H9 (cell line): ENCODE data around the gene PRX. TPM values are rescaled to one million over a fixed set of nuclear protein-coding genes. Genes with fewer than 3 reads are reported as not detected.

Experiments used
- DNase-seq: peaks from one replicate; pipeline ENCODE4 v3.0.0-alpha.2; 2017
- H2AFZ ChIP-seq: one replicate; pipeline ENCODE4 v1.6.1; 2013; ENCODE audit warnings: mild to moderate bottlenecking, low read length, control low read depth, moderate library complexity
- H2AK5ac ChIP-seq: 2 replicates; pipeline ENCODE4 v1.6.1; 2013; ENCODE audit warnings: low read length, control low read depth, mixed read lengths; ENCODE audit not compliant: insufficient read length
- H2BK120ac ChIP-seq: one replicate; pipeline ENCODE4 v1.6.1; 2013; ENCODE audit warnings: low read depth, mild to moderate bottlenecking, low read length, control low read depth, inconsistent platforms; ENCODE audit not compliant: poor library complexity, severe bottlenecking
- H2BK12ac ChIP-seq: 2 replicates; pipeline ENCODE4 v1.6.1; 2013; ENCODE audit warnings: low read length, control low read depth, mixed read lengths, low read depth; ENCODE audit not compliant: insufficient read length
- H2BK15ac ChIP-seq: 2 replicates; pipeline ENCODE4 v1.6.1; 2013; ENCODE audit warnings: low read depth, low read length, control low read depth
- H2BK20ac ChIP-seq: one replicate; pipeline ENCODE4 v1.6.1; 2013; ENCODE audit warnings: low read depth, mild to moderate bottlenecking, low read length, control low read depth, inconsistent platforms; ENCODE audit not compliant: poor library complexity, severe bottlenecking
- H2BK5ac ChIP-seq: 2 replicates; pipeline ENCODE4 v1.6.1; 2013; ENCODE audit warnings: low read length, control low read depth, mixed read lengths; ENCODE audit not compliant: insufficient read length
- H3K14ac ChIP-seq: 2 replicates; pipeline ENCODE4 v1.6.1; 2013; ENCODE audit warnings: low read length, control low read depth; ENCODE audit not compliant: insufficient read depth
- H3K18ac ChIP-seq: 2 replicates; pipeline ENCODE4 v1.6.1; 2013; ENCODE audit warnings: low read depth, mild to moderate bottlenecking, mixed read lengths, low read length, control low read depth; ENCODE audit not compliant: insufficient read length
- H3K23ac ChIP-seq: 2 replicates; pipeline ENCODE4 v1.6.1; 2013; ENCODE audit warnings: low read length, control low read depth, mixed read lengths, low read depth; ENCODE audit not compliant: insufficient read length
- H3K23me2 ChIP-seq: 2 replicates; pipeline ENCODE4 v1.6.1; 2013; ENCODE audit warnings: low read depth, mild to moderate bottlenecking, mixed read lengths, low read length, control low read depth; ENCODE audit not compliant: insufficient read length, poor library complexity, severe bottlenecking
- H3K27ac ChIP-seq: 2 replicates; pipeline ENCODE4 v1.5.1; 2013; ENCODE audit warnings: low read length, control low read depth, mixed read lengths, low read depth; ENCODE audit not compliant: insufficient read length
- H3K27me3 ChIP-seq: 2 replicates; pipeline ENCODE4 v1.6.1; 2013; ENCODE audit warnings: low read length, control low read depth, inconsistent platforms; ENCODE audit not compliant: insufficient read depth
- H3K4ac ChIP-seq: 2 replicates; pipeline ENCODE4 v1.6.1; 2013; ENCODE audit warnings: low read depth, mild to moderate bottlenecking, control low read depth, inconsistent platforms, low read length, moderate library complexity
- H3K4me1 ChIP-seq: 2 replicates; pipeline ENCODE4 v1.6.1; 2013; ENCODE audit warnings: low read length, control low read depth, inconsistent platforms; ENCODE audit not compliant: insufficient read depth
- H3K4me2 ChIP-seq: 2 replicates; pipeline ENCODE4 v1.6.1; 2013; ENCODE audit warnings: low read length, control low read depth, mixed read lengths; ENCODE audit not compliant: insufficient read length, insufficient read depth
- H3K56ac ChIP-seq: 2 replicates; pipeline ENCODE4 v1.6.1; 2013; ENCODE audit warnings: low read depth, mild to moderate bottlenecking, mixed read lengths, low read length, control low read depth; ENCODE audit not compliant: insufficient read length
- H3K79me1 ChIP-seq: 2 replicates; pipeline ENCODE4 v1.6.1; 2013; ENCODE audit warnings: low read depth, mild to moderate bottlenecking, moderate library complexity, low read length, control low read depth, inconsistent platforms; ENCODE audit not compliant: insufficient read depth, poor library complexity, severe bottlenecking
- H3K79me2 ChIP-seq: 2 replicates; pipeline ENCODE4 v1.6.1; 2013; ENCODE audit warnings: low read length, control low read depth, inconsistent platforms; ENCODE audit not compliant: insufficient read depth
- H3K9ac ChIP-seq: 2 replicates; pipeline ENCODE4 v1.6.1; 2013; ENCODE audit warnings: low read length, control low read depth, mixed read lengths; ENCODE audit not compliant: insufficient read length; ENCODE audit errors: extremely low read depth
- H3K9me3 ChIP-seq: one replicate; pipeline ENCODE4 v1.6.1; 2013; ENCODE audit warnings: low read depth, low read length, inconsistent platforms; ENCODE audit not compliant: control insufficient read depth
- H3T11ph ChIP-seq: one replicate; pipeline ENCODE4 v1.6.1; 2013; ENCODE audit warnings: mild to moderate bottlenecking, low read length, control low read depth, inconsistent platforms
- H4K20me1 ChIP-seq: one replicate; pipeline ENCODE4 v1.6.1; 2013; ENCODE audit not compliant: control insufficient read depth, insufficient read length, insufficient read depth
- H4K5ac ChIP-seq: 2 replicates; pipeline ENCODE4 v1.6.1; 2013; ENCODE audit warnings: low read depth, mild to moderate bottlenecking, mixed read lengths, low read length, control low read depth; ENCODE audit not compliant: insufficient read length
- H4K8ac ChIP-seq: replicated peaks from 2 replicates; pipeline ENCODE4 v1.6.1; 2013; ENCODE audit warnings: low read length, control low read depth, mixed read lengths, low read depth; ENCODE audit not compliant: insufficient read length
- H4K91ac ChIP-seq: 2 replicates; pipeline ENCODE4 v1.6.1; 2013; ENCODE audit warnings: low read depth, mild to moderate bottlenecking, moderate library complexity, mixed read lengths, low read length, control low read depth; ENCODE audit not compliant: insufficient read length
- H3K27ac Mint-ChIP-seq, 3 experiments: 2 replicates in 2 of 3; 3 replicates in 1 of 3; pipeline ENCODE4 v1.8.0; 2020 to 2021; ENCODE audit warnings: mixed read lengths in 3 of 3, mild to moderate bottlenecking in 1 of 3, moderate library complexity in 1 of 3
- H3K27me3 Mint-ChIP-seq: 2 replicates; pipeline ENCODE4 v1.8.0; 2021; ENCODE audit warnings: low read depth, mild to moderate bottlenecking, moderate library complexity, mixed read lengths
- H3K36me3 Mint-ChIP-seq, 3 experiments: 2 replicates in 2 of 3; 3 replicates in 1 of 3; pipeline ENCODE4 v1.8.0; 2020 to 2021; ENCODE audit warnings: low read depth in 3 of 3, mixed read lengths in 3 of 3; ENCODE audit not compliant: insufficient read depth in 1 of 3
- H3K4me1 Mint-ChIP-seq, 2 experiments: 2 replicates each; pipeline ENCODE4 v1.8.0; 2020; ENCODE audit warnings: mixed read lengths in 2 of 2
- H3K4me3 Mint-ChIP-seq, 2 experiments: 2 replicates in 1 of 2; 3 replicates in 1 of 2; pipeline ENCODE4 v1.8.0; 2020 to 2021; ENCODE audit warnings: mild to moderate bottlenecking in 2 of 2, mixed read lengths in 2 of 2, moderate library complexity in 1 of 2
- H3K9me3 Mint-ChIP-seq, 2 experiments: 2 replicates in 1 of 2; 3 replicates in 1 of 2; pipeline ENCODE4 v1.8.0; 2020; ENCODE audit warnings: mild to moderate bottlenecking in 2 of 2, mixed read lengths in 2 of 2, moderate library complexity in 1 of 2
- WGBS: extraction: QIAGEN DNeasy Blood & Tissue Kit; methylation state at CpG from one replicate; pipeline ENCODE4 v1.1.7; 2013; ENCODE audit warnings: missing lambda C conversion rate, low lambda C conversion rate, mixed read lengths; ENCODE audit not compliant: insufficient read length; ENCODE audit errors: extremely low coverage; 5-methylcytosine and 5-hydroxymethylcytosine counted together
- total RNA-seq: library from RNA; stranded (reverse); gene quantifications from 2 replicates; pipeline ENCODE4 v1.2.1, GENCODE V29; 2021
- TF ChIP-seq, protein P1 (sequence below): fragments of 200-600 bp; sonication (generic); conservative IDR thresholded peaks from 3 replicates; pipeline ENCODE4 v1.8.0; 2021; ENCODE audit warnings: antibody characterized with exemption, mild to moderate bottlenecking

PRX gene
- total RNA-seq, 1 experiment from 2014 or later, result 4.0 TPM

DNA sequence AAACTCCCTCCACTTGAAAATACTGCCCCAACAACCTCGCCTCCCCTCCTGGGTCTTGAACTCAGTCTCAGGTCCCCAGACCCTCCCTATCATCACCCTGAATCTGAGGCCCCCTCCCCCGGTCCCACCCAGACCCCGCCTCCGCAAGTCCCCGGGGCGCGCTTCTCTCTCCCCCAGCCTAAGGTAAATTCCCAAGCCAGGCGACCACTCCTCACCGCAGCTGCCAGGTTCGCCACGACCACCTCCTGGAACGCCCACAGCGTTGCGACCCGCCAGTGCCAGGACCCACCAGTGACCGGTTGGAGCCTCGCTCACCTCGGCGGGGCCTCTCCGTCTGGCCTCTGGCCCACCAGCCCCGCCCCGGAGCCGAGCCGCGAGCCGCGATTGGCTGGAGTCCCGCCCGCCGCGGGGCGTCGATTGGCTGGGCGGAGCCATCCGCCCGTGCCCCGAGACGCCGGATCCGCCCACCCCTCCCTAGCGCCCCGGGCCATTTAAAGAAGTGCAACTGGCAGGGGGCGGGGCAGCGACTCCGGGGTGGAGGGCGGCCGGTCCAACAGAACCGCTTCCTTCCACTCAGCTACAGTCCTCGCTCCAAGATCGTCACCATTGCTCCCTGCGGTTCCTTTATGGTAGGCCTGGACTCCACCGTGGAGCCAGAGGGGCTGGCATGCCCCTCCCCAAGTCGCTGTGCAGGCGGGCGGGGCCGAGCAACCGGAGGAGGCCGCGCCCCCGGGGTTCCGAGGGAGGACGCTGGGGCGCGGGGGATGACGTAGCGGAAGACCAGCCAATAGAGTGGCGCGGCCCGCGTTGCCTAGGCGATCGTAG lies 31.0 kb upstream of the PRX start, which contains the start of gene SERTAD3:
Gene SERTAD3, minus strand, starts transcription at position 336 of the 825 bp plus-strand sequence. CDS start 2,255 bp downstream, outside the sequence.
- Histone ChIP-seq H2AFZ (peak within 1 kb of the TSS; percentile 89), H2BK20ac (no peak within 1 kb of the TSS), H2BK15ac (no peak within 1 kb of the TSS), H3K56ac (no peak within 1 kb of the TSS), H2BK5ac (peak within 1 kb of the TSS; percentile 20), H3K9ac (peak within 1 kb of the TSS; percentile 78), H2BK120ac (no peak within 1 kb of the TSS), H3K4me2 (peak within 1 kb of the TSS; percentile 96), H3K23me2 (peaks cover 3% of the 10 kb centered on the region), H4K5ac (no peak within 1 kb of the TSS), H3K14ac (peak within 1 kb of the TSS; percentile 98; the same call in 1 of the 2 replicates), H3K23ac (no peak within 1 kb of the TSS), H3K4ac (no peak within 1 kb of the TSS; the same call in 1 of the 2 replicates), H3T11ph (no peak within 1 kb of the TSS), H3K27me3 (no peaks in the 10 kb centered on the region), H4K91ac (no peak within 1 kb of the TSS), H3K4me1 (no peaks in the 10 kb centered on the region), H4K20me1 (no peaks in the 10 kb centered on the region), H2AK5ac (no peak within 1 kb of the TSS), H2BK12ac (no peak within 1 kb of the TSS), H3K79me2 (peaks cover 4% of the 10 kb centered on the region; the same call in 1 of the 2 replicates), H3K79me1 (peaks cover 6% of the 10 kb centered on the region), H3K18ac (peak within 1 kb of the TSS; percentile 97), H4K8ac (no peak within 1 kb of the TSS), H3K27ac (peak within 1 kb of the TSS; percentile 67), H3K9me3 (no peaks in the 10 kb centered on the region)
- H3K36me3 Mint-ChIP-seq, result peaks cover 15 to 30% (median 25%) of the 10 kb centered on the region in 3 experiments; a peak in 6 of 7 replicates
- DNase-seq, result peak; percentile 96
- H3K27ac Mint-ChIP-seq, result peak within 1 kb of the TSS; percentile 98 to 100 (median 98)
- WGBS, result no CpG with 5 or more reads among the region's 72 CpGs
- H3K4me3 Mint-ChIP-seq, result peak within 1 kb of the TSS; percentile 91 to 96
- no peaks in the 10 kb centered on the region; a peak in 1 of 5 replicates for H3K9me3 Mint-ChIP-seq
- TF ChIP-seq, protein P1, sequence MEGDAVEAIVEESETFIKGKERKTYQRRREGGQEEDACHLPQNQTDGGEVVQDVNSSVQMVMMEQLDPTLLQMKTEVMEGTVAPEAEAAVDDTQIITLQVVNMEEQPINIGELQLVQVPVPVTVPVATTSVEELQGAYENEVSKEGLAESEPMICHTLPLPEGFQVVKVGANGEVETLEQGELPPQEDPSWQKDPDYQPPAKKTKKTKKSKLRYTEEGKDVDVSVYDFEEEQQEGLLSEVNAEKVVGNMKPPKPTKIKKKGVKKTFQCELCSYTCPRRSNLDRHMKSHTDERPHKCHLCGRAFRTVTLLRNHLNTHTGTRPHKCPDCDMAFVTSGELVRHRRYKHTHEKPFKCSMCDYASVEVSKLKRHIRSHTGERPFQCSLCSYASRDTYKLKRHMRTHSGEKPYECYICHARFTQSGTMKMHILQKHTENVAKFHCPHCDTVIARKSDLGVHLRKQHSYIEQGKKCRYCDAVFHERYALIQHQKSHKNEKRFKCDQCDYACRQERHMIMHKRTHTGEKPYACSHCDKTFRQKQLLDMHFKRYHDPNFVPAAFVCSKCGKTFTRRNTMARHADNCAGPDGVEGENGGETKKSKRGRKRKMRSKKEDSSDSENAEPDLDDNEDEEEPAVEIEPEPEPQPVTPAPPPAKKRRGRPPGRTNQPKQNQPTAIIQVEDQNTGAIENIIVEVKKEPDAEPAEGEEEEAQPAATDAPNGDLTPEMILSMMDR, result no peak
- no peaks in the 10 kb centered on the region for H3K27me3 Mint-ChIP-seq
- H3K4me1 Mint-ChIP-seq, result peaks cover 28 to 32% of the 10 kb centered on the region in 2 experiments
